Stimulated activated CD8-positive, alpha-beta memory T cell treated with anti-CD3 and anti-CD28 coated beads, Interleukin-12 subunit alpha, Interleukin-12 subunit beta, amount 100 ng/mL, for 1 hour (primary cell): ENCODE measurements around the gene PURB.
"Not testable (repeated sequence)": the region's sequence is repeated elsewhere in the genome, so short reads cannot be mapped to it uniquely, and the experiment has no call there.

Source experiments
- DNase-seq: peaks from one replicate; pipeline ENCODE4 v3.0.0-alpha.2; 2020; ENCODE audit warnings: low read depth

PURB gene

DNA sequence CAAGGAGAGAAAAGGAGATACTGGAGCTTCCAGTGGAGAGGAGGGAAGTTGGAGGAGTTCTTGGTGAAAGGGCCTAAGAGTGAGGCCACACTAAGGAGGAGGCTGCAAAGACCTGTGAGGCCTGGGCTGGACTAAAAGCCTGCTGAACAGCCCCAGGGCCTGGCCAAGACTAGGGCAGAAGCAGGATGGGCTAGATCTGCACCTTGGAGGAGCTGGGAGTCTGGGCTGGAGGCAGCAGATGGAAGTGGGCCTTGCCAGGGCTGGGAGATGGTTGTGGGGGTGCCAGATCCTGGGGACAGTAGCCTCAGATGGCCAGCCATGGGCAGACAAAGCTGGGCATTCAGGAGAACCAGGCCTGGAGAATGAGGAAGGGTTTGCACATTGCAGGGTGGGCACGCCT, 6.5 kb upstream of the PURB start:
- DNase-seq = no peak

- DNase-seq = no peak
Measured at GRCh38 chr7:44891372-44891771, 6.0 kb upstream of the PURB start.

GRCh38 chr7:44889086-44889781, 3.9 kb upstream of the PURB start:
- DNase-seq = no peak

DNA sequence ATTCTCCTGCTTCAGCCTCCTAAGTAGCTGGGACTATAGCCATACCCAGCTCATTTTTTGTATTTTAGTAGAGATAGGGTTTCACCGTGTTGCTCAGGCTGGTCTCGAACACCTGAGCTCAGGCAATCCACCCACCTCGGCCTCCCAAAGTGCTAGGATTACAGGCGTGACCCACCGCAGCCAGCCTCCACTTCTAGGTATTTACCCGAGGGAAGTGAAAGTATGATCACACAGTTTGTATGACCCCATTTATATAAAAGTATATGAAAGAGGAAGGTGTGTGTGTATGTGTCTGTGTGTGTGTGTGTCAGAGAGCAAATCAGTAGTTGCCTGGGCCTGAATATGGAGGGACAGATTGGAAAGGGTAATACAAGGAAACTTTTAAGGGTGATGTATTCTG, 2.0 kb upstream of the PURB start:
- DNase-seq = no peak

DNA sequence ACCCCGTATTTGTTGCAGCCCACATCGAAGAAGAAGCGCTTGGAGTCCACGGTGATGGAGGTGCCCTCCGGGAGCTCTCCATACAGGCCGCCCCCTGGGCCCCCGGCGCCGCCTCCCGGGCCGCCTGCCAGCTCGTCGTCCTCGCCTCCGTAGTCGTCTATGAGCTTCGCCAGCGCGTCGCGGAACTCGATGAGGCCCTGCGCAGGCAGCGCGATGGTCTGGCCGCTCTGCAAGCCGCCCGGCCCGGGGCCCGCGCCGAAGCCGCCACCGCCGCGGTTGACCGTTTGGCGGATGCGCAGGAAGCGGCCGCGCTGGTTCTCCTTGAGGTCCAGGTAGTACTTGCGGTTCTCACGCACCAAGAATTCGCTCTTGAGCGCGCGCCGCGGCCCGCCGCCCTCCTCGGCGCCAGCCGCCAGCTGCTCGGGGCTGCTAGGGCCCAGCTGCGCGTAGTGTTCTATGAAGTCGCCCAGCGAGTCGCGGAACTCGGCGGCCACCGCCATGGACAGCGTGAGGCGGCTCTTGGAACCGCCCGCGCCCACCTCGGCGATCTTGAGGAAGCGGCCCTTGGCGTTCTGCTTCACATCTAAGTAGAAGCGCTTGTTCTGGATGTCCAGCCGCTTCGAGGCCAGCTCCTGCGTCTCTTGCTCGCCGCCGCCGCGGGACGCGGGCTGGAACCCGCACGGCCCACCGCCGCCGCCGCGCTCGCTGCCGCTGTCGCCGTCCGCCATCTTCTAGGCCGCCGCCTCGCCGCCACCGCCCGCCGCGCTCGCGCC, 523 bp downstream of the PURB start:
- DNase-seq = peak; percentile 35

DNA sequence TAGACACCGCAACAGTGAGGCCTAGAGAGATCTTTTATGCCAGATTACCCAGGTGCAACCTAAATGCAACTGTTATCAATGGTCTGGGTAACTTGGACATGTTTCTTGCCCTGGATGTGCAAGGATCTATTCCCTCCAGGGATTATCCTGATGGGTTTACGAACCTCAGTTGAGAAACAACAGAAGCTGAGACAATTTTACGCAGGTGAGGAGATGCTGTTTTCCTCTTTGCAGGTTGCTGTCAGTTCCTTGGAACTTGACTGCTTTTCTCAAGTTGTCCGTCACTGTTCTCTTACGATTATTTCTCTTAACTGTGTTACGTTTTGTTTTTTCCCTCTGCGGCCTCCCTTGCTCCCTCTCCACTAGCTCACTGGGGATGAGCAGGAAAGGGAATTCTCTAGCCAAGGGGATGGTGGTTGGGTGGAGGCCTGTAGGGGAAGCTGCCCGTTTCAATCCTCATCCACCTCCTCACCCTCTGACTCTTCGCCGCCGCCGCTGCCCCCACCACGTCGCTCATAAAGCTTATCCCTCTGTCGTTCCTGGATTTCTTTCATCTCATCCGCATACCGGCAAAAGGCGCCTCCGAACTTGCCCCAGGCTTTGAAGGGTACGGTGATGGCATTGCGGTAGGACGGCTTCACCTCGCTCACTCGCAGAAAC, 1.2 kb downstream of the PURB start:
- no peak for DNase-seq

GRCh38 chr7:44882899-44883298, 2.4 kb downstream of the PURB start:
- DNase-seq = no peak

DNA sequence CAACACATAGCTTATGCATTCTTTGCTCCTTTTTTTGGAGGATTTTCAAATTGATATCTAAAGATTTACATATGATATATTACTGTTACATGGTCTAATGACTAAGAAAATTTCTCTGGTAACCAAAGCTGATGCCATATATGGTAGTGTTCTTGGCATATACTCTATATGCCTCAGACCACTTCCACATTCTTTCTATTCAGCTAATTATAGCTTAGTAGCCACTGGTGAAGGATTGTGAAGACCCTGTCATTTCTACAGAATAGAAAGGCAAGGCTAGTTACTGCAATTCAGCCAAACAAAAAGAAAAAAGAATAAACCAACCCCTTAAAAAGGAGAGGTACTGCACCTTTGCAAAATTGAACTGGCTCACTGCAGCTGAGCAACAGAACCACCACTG, 3.7 kb downstream of the PURB start:
- DNase-seq = no peak

- no peak for DNase-seq
Measured at GRCh38 chr7:44881066-44881600, 4.2 kb downstream of the PURB start.

DNA sequence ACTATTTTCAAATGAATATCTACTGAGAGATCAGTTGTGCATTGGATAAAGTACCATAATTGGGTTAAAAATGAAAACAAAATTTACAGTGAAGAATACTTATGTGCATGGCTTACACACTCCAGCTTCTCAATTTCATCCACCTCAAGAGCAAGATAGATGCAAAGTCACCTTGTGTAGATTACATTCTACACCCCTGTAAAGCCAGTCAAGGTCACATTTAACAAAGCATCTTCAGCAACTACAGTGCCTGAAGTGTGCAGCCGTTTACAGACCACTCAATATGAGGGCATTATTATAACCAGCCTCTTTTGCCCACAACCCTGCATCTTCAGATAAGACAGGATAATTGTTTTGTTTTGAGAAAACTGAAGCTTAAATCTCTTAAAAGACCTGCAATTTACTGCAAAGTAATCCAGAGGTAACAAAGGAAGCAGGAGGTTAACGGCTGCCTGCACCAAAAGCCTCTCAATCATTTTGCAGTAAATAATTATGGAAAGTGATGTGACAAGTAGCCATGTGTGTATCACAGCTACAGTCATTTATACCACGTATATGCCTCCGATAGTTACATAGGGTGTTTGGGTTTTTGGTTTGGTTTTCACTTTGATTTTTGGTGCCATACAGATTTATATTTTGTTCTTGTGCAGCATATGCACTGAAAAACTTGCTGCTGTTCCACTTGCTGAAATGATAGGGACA, 4.9 kb downstream of the PURB start:
- no peak for DNase-seq

DNA sequence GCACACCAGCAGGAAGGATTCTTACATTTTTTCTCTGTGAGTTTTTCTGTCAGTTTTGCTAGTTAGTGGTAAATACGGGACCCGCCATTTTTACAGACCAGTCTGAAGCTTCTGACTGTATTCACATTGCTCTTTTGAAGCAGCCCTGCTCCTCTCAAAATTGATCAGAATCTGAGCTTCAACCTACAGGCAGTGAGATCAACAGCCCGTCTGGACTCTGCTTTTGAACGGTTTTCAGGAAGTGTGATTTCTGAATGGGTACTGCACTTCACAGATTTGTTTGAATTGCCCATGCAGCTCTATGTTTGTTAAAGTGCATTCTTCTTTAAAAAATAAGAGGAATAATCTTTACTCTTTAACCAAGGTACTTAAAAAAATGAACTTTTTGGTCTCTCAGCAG, 8.9 kb downstream of the PURB start:
- DNase-seq = no peak

GRCh38 chr7:44875241-44875640, 10.1 kb downstream of the PURB start:
- no peak for DNase-seq

DNA sequence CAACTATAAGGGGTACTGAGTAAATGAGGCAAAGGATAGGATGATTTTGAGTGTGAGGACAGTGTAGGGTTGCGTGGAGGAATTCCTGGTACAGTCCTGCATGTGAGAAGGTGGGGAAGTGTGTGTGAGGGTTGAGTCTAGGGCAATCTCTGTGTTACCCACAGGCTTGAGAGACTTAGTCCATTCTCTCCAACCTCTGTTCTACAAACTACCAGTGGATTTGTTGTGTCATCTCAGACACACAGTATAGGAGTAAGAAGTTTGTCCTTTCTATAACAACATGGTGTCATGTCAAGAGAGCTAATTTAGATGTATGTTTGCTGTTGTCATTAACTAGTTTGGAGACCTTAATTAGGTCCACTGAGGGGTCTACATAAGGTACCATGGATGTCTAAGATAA, 12.5 kb downstream of the PURB start:
- no peak for DNase-seq

DNA sequence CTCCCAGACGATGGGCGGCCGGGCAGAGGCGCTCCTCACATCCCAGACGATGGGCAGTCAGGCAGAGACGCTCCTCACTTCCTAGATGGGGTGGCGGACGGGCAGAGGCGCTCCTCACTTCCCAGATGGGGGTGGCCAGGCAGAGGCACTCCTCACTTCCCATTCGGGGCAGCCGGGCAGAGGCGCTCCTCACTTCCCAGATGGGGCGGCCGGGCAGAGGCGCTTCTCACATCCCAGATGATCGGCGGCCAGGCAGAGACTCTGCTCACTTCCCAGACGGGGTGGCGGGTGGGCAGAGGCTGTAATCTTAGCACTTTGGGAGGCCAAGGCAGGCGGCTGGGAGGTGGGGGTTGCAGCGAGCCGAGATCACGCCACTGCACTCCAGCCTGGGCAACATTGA, 13.4 kb downstream of the PURB start:
- DNase-seq = not testable (repeated sequence)

DNA sequence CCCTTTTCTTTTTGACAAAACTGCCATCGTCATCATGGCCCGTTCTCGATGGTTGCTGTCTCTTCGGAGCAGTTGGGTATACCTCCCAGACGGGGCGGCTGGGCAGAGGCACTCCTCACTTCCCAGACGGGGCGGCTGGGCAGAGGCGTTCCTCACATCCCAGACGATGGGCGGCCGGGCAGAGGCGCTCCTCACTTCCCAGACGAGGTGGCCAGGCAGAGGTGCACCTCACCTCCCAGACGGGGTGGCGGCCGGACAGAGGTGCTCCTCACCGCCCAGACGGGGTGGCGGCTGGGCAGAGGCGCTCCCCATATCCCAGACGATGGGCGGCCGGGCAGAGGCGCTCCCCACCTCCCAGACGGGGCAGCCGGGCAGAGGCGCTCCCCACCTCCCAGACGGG, 14.6 kb downstream of the PURB start:
- not testable (repeated sequence) for DNase-seq

GRCh38 chr7:44870336-44870735, 15.0 kb downstream of the PURB start:
- DNase-seq = not testable (repeated sequence)

DNA sequence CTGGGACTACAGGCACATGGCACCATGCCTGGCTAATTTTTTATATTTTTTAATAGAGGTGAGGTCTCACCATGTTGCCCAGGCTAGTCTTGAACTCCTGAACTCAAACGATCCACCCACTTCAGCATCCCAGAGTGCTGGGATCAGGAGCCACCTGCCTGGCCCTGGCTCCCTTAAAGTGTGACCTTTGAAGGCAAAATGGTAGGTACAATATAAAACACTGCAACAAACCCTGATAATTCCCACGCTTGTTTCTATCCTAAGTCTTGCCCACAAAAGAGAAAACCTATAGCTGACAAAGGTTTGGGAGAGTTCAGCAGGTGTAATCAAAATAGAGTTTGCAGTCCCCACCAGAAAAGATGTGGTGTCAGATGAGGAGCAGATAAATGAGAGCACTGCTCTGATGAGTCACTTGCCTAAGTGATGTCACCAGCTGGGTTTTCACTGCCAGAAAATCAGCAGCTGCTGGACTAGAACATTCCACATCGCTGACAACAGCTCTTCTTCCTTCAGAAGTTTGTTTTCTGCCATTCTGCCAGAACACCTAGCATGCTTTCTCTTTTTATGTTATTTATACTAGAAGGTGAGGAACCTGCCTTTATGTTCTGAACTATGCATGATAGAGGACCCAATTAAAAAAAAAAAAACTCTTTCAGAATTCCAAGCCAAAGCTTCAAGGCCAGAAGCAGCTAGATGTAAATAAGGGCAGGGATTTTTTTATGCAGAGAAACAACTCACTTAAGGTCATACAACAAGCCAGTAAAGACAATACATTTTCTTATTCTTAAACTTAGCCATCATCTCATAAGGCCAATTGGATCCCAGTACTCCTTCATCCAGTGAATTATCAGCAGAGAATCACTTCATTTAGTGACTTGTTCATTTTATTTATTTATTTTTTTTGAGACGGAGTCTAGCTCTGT, 18.0 kb downstream of the PURB start:
- no peak for DNase-seq

GRCh38 chr7:44861949-44862348, 23.4 kb downstream of the PURB start:
- not testable (repeated sequence) for DNase-seq

GRCh38 chr7:44858161-44858560, 27.2 kb downstream of the PURB start:
- DNase-seq = no peak

- DNase-seq = no peak
Measured at GRCh38 chr7:44854644-44855364, 30.5 kb downstream of the PURB start.

- DNase-seq = no peak
Measured at GRCh38 chr7:44853391-44853790, 31.9 kb downstream of the PURB start.
